HG03565 (cell line): ENCODE data around the gene MAPK8IP3.
A peak's percentile ranks its signal among the peaks of the same experiment; 100 is the strongest.

Experiments
- ATAC-seq: cut with Tn5 transposase; IDR thresholded peaks from one replicate; pipeline ENCODE4 v1.9.1; 2021; ENCODE audit warnings: mild to moderate bottlenecking, moderate library complexity; ENCODE audit not compliant: unreplicated experiment

MAPK8IP3 gene, protein sequence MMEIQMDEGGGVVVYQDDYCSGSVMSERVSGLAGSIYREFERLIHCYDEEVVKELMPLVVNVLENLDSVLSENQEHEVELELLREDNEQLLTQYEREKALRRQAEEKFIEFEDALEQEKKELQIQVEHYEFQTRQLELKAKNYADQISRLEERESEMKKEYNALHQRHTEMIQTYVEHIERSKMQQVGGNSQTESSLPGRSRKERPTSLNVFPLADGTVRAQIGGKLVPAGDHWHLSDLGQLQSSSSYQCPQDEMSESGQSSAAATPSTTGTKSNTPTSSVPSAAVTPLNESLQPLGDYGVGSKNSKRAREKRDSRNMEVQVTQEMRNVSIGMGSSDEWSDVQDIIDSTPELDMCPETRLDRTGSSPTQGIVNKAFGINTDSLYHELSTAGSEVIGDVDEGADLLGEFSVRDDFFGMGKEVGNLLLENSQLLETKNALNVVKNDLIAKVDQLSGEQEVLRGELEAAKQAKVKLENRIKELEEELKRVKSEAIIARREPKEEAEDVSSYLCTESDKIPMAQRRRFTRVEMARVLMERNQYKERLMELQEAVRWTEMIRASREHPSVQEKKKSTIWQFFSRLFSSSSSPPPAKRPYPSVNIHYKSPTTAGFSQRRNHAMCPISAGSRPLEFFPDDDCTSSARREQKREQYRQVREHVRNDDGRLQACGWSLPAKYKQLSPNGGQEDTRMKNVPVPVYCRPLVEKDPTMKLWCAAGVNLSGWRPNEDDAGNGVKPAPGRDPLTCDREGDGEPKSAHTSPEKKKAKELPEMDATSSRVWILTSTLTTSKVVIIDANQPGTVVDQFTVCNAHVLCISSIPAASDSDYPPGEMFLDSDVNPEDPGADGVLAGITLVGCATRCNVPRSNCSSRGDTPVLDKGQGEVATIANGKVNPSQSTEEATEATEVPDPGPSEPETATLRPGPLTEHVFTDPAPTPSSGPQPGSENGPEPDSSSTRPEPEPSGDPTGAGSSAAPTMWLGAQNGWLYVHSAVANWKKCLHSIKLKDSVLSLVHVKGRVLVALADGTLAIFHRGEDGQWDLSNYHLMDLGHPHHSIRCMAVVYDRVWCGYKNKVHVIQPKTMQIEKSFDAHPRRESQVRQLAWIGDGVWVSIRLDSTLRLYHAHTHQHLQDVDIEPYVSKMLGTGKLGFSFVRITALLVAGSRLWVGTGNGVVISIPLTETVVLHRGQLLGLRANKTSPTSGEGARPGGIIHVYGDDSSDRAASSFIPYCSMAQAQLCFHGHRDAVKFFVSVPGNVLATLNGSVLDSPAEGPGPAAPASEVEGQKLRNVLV (N-terminal part only)

DNA sequence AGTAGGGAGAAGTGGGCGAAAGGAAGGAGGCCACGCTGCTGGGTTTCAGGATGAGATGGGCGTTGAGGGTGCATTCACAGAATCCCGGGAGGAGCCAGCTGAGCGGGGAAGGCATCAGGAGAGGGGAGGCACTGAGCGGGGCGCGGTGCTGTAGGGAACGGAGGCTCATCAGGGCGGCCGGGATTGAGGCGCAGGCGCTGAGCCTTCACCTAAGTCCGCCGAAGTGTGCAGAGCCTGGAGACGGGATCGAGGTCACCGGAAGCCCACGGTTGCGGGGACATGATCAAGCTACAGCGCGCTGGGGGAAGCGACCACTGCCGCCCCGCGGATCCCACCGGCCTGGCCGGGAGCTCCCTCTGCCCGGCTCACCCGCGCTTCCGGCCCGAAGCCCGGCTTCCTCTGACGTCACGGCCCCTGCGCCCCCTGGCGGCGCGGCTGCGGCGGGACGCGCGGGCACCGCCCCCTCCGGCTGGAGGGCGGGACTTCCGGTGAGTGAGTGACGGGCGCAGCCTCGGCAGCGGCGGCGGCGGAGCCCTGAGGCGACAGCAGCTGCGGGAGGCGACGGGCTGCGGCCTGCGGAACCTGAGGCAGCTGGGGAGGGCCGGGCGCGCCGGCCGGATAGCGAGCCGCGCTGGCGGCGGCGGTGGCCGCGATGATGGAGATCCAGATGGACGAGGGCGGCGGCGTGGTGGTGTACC is at the start of gene MAPK8IP3:
TSS of gene MAPK8IP3 (plus strand) at position 508 of the 698 bp plus-strand sequence. CDS start at position 653, 145 bp downstream.
- ATAC-seq: peak; percentile 83

DNA sequence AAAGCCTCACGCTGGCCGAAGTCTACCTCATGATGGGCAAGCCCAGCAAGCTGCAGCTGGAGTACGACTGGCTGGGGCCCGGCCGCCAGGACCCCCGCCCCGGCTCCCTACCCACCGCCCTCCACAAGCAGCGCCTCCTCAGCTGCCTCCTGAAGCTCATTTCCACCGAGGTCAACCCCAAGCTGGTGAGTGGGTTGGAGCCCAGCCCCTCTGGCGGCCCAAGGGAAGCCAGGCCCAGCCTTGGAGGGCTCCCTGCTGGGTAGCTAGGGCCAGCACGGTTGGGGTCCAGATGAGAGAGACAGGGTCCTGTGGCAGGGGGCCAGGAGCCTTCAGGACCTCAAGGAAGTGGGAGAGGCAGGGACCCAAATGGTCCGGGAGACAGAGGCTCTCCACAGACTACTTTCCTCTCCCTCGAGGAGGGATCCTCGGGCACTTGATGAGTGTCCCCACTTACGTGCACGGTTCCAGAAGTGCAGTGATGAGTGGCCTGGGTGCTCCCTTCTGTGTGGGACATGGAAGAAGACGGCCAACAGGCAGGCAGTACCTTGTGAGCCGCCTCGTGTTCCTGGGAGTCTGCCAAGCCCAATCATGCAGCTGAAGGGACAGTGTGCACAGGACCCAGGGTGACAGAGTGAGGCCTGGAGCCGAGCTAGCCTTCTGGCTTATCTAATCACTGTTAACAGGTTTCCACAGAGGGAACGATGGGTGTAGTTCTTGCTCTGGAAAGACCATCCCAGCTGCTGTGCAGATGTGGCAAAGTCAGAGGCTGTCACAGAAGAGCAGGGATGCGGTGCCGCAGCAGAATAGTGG is 49.0 kb upstream of the MAPK8IP3 start:
- ATAC-seq: no peak

- no peak for ATAC-seq
These were observed 48.2 kb upstream of the MAPK8IP3 start for GRCh38 chr16:1657841-1658240.

- no peak for ATAC-seq
These were observed 47.0 kb upstream of the MAPK8IP3 start for GRCh38 chr16:1659031-1659430.

- no peak for ATAC-seq
These were observed 44.2 kb upstream of the MAPK8IP3 start for GRCh38 chr16:1661826-1662225.

- no peak for ATAC-seq
These were observed 43.5 kb upstream of the MAPK8IP3 start for GRCh38 chr16:1662543-1662942.

- ATAC-seq: no peak
These were observed 40.2 kb upstream of the MAPK8IP3 start for GRCh38 chr16:1665829-1666228.

GRCh38 chr16:1666316-1666715 is 39.7 kb upstream of the MAPK8IP3 start:
- no peak for ATAC-seq

DNA sequence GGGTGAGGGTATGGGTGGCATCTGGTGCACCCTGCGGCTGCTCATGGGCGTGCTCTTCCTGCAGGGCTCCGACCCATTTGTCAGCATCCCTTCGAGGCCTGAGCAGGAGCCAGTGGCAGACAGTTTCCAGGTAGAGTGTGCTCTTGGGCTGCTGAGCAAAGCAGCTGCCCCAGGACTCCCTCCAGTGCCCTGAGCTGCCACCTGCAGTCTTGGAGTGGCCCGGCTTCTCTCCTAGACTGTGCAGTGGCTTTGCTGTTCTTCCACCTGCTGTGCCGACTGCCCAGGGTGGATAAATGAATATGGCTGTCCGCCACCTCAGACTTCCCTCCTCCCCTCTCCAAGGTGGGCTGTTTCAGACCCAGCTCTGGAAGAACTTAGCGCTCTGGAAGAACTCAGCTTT is 38.7 kb upstream of the MAPK8IP3 start:
- no peak for ATAC-seq

- no peak for ATAC-seq
These were observed 38.1 kb upstream of the MAPK8IP3 start for GRCh38 chr16:1667916-1668315.

DNA sequence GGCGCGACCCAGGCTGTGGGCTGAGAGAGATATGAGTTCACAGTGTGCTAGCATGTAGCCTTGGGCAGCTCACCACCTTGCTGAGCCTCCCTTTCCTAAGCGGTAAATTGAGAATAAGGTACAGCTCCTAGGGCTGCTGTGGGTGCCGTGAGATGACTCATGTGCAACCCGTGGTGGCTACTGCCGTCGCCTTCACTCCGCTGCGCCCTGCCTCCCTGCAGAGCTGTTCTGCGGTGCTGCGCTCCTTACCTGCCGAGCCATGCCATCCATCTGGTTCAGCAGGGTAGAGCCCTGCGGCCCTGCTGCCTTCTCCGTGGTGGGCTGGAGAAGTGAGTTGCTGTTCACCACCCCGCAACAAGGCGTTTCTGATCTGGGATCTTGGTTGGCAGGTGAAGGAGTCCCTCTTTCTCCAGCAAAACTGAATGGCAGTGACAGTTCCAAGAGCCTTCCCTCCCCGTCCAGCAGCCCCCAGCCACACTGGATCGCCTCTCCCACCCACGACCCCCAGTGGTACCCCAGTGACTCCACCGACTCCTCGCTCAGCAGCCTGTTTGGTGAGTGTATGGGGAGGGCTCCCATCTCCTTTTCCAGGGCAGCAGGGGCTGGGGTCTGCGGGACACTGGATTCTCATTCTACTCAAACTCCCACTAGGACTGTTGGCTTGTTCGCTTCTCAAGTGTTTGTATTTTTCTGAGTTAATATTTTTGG is 37.2 kb upstream of the MAPK8IP3 start:
- ATAC-seq: no peak

- ATAC-seq: no peak
These were observed 36.3 kb upstream of the MAPK8IP3 start for GRCh38 chr16:1669698-1670097.

GRCh38 chr16:1670371-1670770 is 35.6 kb upstream of the MAPK8IP3 start:
- no peak for ATAC-seq

DNA sequence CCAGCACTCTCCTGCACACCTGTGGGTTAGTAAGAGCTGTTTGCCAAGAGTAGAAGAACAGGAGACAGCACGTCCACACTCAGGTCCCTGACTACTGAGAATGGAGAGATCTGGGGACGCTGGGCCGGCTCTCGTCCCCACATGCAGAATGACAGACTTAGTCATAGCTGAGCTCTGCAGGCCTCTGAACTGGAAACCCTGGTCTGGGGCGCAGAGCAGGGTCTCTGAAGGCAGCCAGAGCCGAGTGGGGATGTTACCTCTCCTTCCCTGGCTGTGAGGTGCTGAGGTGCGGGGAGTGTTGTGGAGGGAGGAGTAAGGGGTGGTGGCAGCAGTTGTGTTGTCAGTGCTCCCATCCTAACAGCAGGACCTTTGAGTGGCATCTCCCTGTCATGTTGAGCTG is 35.1 kb upstream of the MAPK8IP3 start:
- ATAC-seq: no peak

- no peak for ATAC-seq
These were observed 32.4 kb upstream of the MAPK8IP3 start for GRCh38 chr16:1673424-1674151.

- no peak for ATAC-seq
These were observed 31.7 kb upstream of the MAPK8IP3 start for GRCh38 chr16:1674306-1674705.

- ATAC-seq: no peak
These were observed 31.0 kb upstream of the MAPK8IP3 start for GRCh38 chr16:1674751-1675664.
